ENCODE results near the gene BABAM1.

BABAM1 gene

GRCh38 chr19:17323300-17323963, 56.2 kb downstream of the BABAM1 start:
- DNase-seq (ENCODE audit: low read depth) = no peak

- DNase-seq (ENCODE audit: low read depth) = no peak
These were observed 56.7 kb downstream of the BABAM1 start for GRCh38 chr19:17323964-17324332.

GRCh38 chr19:17324357-17325114, 57.3 kb downstream of the BABAM1 start:
- DNase-seq (ENCODE audit: low read depth) = no peak

- DNase-seq (ENCODE audit: low read depth) = no peak
These were observed 57.9 kb downstream of the BABAM1 start for GRCh38 chr19:17325133-17325532.

- no peak for DNase-seq (ENCODE audit: low read depth)
These were observed 58.8 kb downstream of the BABAM1 start for GRCh38 chr19:17325881-17326594.

- no peak for DNase-seq (ENCODE audit: low read depth)
These were observed 59.3 kb downstream of the BABAM1 start for GRCh38 chr19:17326595-17326966.

- DNase-seq (ENCODE audit: low read depth) = no peak
These were observed 59.9 kb downstream of the BABAM1 start for GRCh38 chr19:17327068-17327653.

- no peak for DNase-seq (ENCODE audit: low read depth)
These were observed 60.6 kb downstream of the BABAM1 start for GRCh38 chr19:17327654-17328516.

Data from GM04503 (cell line).